SK-MEL-5 (cell line): Measurements from ENCODE around the gene AMOTL1. TPM values are rescaled to one million over a fixed set of nuclear protein-coding genes. Genes with fewer than 3 reads are reported as not detected.
"Not testable (repeated sequence)": the region's sequence is repeated elsewhere in the genome, so short reads cannot be mapped to it uniquely, and the experiment has no call there.

ENCODE experiments used
- DNase-seq: peaks from one replicate; pipeline ENCODE4 v3.0.0-alpha.2; 2016; ENCODE audit warnings: low read depth, low spot score
- in situ Hi-C: cut with HindIII; loops from 2 replicates; pipeline ENCODE4 v1.10.0; 2016; ENCODE audit warnings: low sequenced_read_pairs, high pct_unique_total_duplicates, low pct_unique_long_range_greater_than_20kb
- total RNA-seq: library from RNA; depleted of rRNA; stranded (reverse); fragments of >200 nt; shearing (Covaris generic); gene quantifications from 2 replicates; pipeline ENCODE4 v1.2.3, GENCODE V29; 2014

The AMOTL1 gene
- total RNA-seq, 1 experiment from 2014 or later: 12.0 TPM

- in situ Hi-C loops: no loop called here
- no peak for DNase-seq
Observed at GRCh38 chr11:94825481-94825880, 57.3 kb downstream of the AMOTL1 start.

GRCh38 chr11:94826415-94826814 lies 58.3 kb downstream of the AMOTL1 start:
- in situ Hi-C loops: no loop called here

GRCh38 chr11:94828088-94828487 lies 59.9 kb downstream of the AMOTL1 start:
- in situ Hi-C loops: no loop called here
- DNase-seq: no peak

More at GRCh38 chr11:94826415-94826814, 58.3 kb downstream of the AMOTL1 start:
- no peak for DNase-seq

- in situ Hi-C loops: no loop called here
Observed at GRCh38 chr11:94830722-94831510, 62.8 kb downstream of the AMOTL1 start.

GRCh38 chr11:94831529-94831928 lies 63.4 kb downstream of the AMOTL1 start:
- no peak for DNase-seq
- in situ Hi-C loops: no loop called here

More at GRCh38 chr11:94830722-94831510, 62.8 kb downstream of the AMOTL1 start:
- no peak for DNase-seq

GRCh38 chr11:94832604-94833235 lies 64.6 kb downstream of the AMOTL1 start:
- DNase-seq: no peak
- in situ Hi-C loops: no loop called here

- in situ Hi-C loops: no loop called here
- peak; percentile 52 for DNase-seq
Observed at GRCh38 chr11:94834911-94835593, 66.9 kb downstream of the AMOTL1 start.

GRCh38 chr11:94835594-94835927 lies 67.4 kb downstream of the AMOTL1 start:
- in situ Hi-C loops: no loop called here
- no peak for DNase-seq

GRCh38 chr11:94837317-94837716 lies 69.2 kb downstream of the AMOTL1 start:
- no peak for DNase-seq
- in situ Hi-C loops: no loop called here

- no peak for DNase-seq
- in situ Hi-C loops: no loop called here
Observed at GRCh38 chr11:94838027-94838731, 70.0 kb downstream of the AMOTL1 start.

GRCh38 chr11:94840209-94840608 lies 72.1 kb downstream of the AMOTL1 start:
- in situ Hi-C loops: no loop called here
- no peak for DNase-seq

GRCh38 chr11:94844031-94844430 lies 75.9 kb downstream of the AMOTL1 start:
- no peak for DNase-seq
- in situ Hi-C loops: no loop called here

GRCh38 chr11:94845622-94846021 lies 77.5 kb downstream of the AMOTL1 start:
- in situ Hi-C loops: no loop called here
- no peak for DNase-seq

GRCh38 chr11:94849839-94850238 lies 81.7 kb downstream of the AMOTL1 start:
- in situ Hi-C loops: no loop called here
- no peak for DNase-seq

GRCh38 chr11:94851864-94852636 lies 83.9 kb downstream of the AMOTL1 start:
- in situ Hi-C loops: no loop called here

GRCh38 chr11:94853288-94853687 lies 85.1 kb downstream of the AMOTL1 start:
- not testable (repeated sequence) for DNase-seq

More at GRCh38 chr11:94851864-94852636, 83.9 kb downstream of the AMOTL1 start:
- DNase-seq: no peak

GRCh38 chr11:94853836-94854235 lies 85.7 kb downstream of the AMOTL1 start:
- no peak for DNase-seq
- in situ Hi-C loops: no loop called here

More at GRCh38 chr11:94853288-94853687, 85.1 kb downstream of the AMOTL1 start:
- in situ Hi-C loops: not testable (repeated sequence)
